ENCODE data around the gene PPM1A.

- TF ChIP-seq CTCF (IDR thresholded peaks at IDR 0.05) (no peak), POLR2AphosphoS5 (IDR thresholded peaks at IDR 0.05) (no peak), POLR2A (IDR thresholded peaks at IDR 0.05; ENCODE audit: low read depth) (no peak)
These were observed 39.3 kb downstream of the PPM1A start for GRCh38 chr14:60288279-60288678.
